ENCODE data around the gene DKC1. TPM values are rescaled to one million over a fixed set of nuclear protein-coding genes. Genes with fewer than 3 reads are reported as not detected.
A peak's percentile ranks its signal among the peaks of the same experiment; 100 is the strongest.

Gene DKC1
- polyA plus RNA-seq, 1 experiment, result 50.5 TPM

DNA sequence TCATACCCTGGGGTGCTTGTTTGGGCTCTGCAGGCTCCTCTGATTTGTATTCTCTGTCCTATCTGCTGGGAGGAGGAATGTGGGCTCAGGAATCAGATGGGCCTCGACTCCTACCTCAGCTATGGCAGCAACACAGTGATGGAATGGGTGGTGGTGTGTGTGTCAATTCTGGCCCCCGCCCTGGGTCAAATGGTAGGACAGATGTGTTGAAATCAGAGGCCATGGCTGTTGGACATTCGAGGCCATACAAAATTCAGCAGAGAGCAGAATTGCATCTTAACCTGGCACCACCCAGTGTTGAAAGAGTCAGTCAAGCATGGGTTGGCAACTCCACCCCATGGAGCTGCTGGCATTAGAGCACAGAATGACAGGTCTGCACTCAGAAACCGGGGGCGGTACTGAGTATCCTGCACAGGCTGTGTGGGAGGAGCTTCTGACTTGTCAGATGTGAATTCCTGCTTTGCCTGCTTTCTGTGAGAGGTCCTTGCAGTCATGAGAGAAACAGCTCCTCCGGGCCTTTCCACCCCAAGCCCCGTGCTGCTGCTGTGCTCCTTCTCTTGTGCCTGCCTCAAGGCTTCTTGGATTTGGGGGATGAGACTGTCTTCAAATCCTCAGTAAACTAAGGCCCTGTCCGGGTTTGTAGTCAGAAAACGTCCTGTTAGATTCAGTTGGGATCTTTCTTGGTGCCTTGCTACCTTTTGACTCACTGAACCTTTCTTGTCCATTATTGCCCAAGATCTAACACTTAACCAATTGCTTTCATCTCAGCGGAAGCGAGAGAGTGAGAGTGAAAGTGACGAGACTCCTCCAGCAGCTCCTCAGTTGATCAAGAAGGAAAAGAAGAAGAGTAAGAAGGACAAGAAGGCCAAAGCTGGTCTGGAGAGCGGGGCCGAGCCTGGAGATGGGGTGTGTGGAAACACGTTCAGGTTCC, 13.0 kb downstream of the DKC1 start:
- POLR2A ChIA-PET, result interaction anchor here (0.9 kb wide), 2 partner anchors 12 to 13 kb away, joined by 3 read pairs; no protein-coding TSS in a partner anchor
- TF ChIP-seq, protein P1, sequence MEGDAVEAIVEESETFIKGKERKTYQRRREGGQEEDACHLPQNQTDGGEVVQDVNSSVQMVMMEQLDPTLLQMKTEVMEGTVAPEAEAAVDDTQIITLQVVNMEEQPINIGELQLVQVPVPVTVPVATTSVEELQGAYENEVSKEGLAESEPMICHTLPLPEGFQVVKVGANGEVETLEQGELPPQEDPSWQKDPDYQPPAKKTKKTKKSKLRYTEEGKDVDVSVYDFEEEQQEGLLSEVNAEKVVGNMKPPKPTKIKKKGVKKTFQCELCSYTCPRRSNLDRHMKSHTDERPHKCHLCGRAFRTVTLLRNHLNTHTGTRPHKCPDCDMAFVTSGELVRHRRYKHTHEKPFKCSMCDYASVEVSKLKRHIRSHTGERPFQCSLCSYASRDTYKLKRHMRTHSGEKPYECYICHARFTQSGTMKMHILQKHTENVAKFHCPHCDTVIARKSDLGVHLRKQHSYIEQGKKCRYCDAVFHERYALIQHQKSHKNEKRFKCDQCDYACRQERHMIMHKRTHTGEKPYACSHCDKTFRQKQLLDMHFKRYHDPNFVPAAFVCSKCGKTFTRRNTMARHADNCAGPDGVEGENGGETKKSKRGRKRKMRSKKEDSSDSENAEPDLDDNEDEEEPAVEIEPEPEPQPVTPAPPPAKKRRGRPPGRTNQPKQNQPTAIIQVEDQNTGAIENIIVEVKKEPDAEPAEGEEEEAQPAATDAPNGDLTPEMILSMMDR (IDR thresholded peaks at IDR 0.05; ENCODE audit: low read depth, low read length), result no peak
- no peak for DNase-seq (ENCODE audit: low read depth, low spot score)
- H3K9me3 ChIP-seq (ENCODE audit: control insufficient read depth, insufficient read depth, low read length), result no peaks in the 10 kb centered on the region
- H3K27ac ChIP-seq (ENCODE audit: low read depth, low read length), result no peak overlapping the region
- no peaks in the 10 kb centered on the region for H3K27me3 ChIP-seq (ENCODE audit: control insufficient read depth, insufficient read depth, low read length)
- no peak overlapping the region for H3K4me3 ChIP-seq (ENCODE audit: low read depth, low read length)
- CTCF ChIA-PET, result no interaction called here

DNA sequence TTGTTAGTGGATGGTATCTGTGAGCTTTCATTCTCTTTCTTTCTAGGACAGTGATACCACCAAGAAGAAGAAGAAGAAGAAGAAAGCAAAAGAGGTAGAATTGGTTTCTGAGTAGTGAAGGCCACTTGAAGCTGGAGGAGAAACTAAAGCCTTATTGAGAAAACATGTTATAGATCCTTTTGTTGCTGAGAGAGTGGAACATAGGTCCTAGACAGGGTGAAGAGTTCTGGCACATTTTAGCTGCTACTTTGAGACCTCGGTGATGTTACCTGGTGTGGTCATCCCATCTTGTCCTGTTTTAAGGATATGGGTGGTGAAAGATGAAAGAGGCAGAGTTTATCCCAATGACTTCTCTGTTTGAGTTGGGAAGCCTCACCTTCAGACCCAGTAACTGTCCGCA, 14.1 kb downstream of the DKC1 start:
- Histone ChIP-seq H3K27ac (ENCODE audit: low read depth, low read length) (no peak overlapping the region), H3K9me3 (ENCODE audit: control insufficient read depth, insufficient read depth, low read length) (no peaks in the 10 kb centered on the region), H3K27me3 (ENCODE audit: control insufficient read depth, insufficient read depth, low read length) (no peaks in the 10 kb centered on the region), H3K4me3 (ENCODE audit: low read depth, low read length) (no peak overlapping the region)
- ChIA-PET POLR2A (interaction anchor here (0.9 kb wide), 1 partner anchor 15 kb away, joined by 3 read pairs; no protein-coding TSS in a partner anchor), CTCF (no interaction called here)
- DNase-seq (ENCODE audit: low read depth, low spot score), result no peak
- TF ChIP-seq, protein P1 (IDR thresholded peaks at IDR 0.05; ENCODE audit: low read depth, low read length), result no peak

DNA sequence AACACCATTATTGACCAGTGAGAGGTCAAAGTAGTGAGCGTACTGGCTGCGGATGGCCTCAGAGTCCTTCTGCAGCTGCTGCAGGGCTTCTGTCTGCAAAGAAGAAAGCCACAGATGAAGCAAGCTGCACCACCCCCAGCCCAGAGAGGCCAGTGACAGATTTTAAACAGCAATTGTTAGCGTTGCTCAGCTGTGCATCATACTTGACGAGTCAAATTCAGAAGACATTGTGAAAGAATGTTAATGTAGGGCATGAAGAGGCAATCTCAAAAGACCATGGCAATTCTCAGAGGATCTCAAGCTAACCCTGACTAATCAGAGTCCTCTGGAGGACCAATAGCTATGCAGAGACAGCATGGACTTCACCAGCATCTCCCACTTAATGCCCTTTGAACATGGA, 16.6 kb downstream of the DKC1 start:
- ChIA-PET POLR2A (interaction anchor here (1.0 to 1.7 kb wide), 2 partner anchors 17 to 26 kb away, joined by 3 to 7 read pairs; partner anchors contain the start of gene MPP1), CTCF (no interaction called here)
- DNase-seq (ENCODE audit: low read depth, low spot score), result peak; percentile 23
- no peaks in the 10 kb centered on the region for H3K9me3 ChIP-seq (ENCODE audit: control insufficient read depth, insufficient read depth, low read length)
- H3K27ac ChIP-seq (ENCODE audit: low read depth, low read length), result peak overlapping the region; percentile 57
- no peak overlapping the region for H3K4me3 ChIP-seq (ENCODE audit: low read depth, low read length)
- TF ChIP-seq, protein P1 (IDR thresholded peaks at IDR 0.05; ENCODE audit: low read depth, low read length), result no peak
- H3K27me3 ChIP-seq (ENCODE audit: control insufficient read depth, insufficient read depth, low read length), result no peaks in the 10 kb centered on the region

DNA sequence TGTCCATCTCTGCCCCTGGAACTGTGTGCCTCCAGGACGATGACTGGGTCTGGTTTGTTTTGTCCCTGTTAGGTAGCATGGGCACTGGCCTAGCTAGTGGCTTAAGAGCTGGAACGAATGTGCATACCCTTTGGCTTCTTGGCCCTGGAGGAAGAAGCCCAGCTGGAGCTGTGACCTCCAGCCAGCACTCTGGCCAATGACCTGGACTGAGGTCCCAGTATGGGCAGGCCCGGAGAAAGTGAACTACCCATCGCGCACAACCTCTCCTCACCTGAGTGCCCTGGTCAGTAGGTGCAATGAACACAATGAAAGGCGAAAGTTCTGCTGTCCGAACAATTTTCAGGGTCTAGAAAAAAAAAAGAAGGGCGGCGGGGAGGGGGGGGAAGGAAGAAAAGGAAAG, 18.3 kb downstream of the DKC1 start:
- H3K9me3 ChIP-seq (ENCODE audit: control insufficient read depth, insufficient read depth, low read length), result no peaks in the 10 kb centered on the region
- ChIA-PET POLR2A (no interaction called here), CTCF (interaction anchor here (0.6 kb wide), 1 partner anchor 17 kb away, joined by 5 read pairs; no protein-coding TSS in a partner anchor)
- H3K27me3 ChIP-seq (ENCODE audit: control insufficient read depth, insufficient read depth, low read length), result no peaks in the 10 kb centered on the region
- no peak overlapping the region for H3K4me3 ChIP-seq (ENCODE audit: low read depth, low read length)
- no peak overlapping the region for H3K27ac ChIP-seq (ENCODE audit: low read depth, low read length)
- TF ChIP-seq, protein P1 (IDR thresholded peaks at IDR 0.05; ENCODE audit: low read depth, low read length), result no peak
- no peak for DNase-seq (ENCODE audit: low read depth, low spot score)
